HCT116 (cell line): ENCODE results near the gene FMN2. TPM values are rescaled to one million over a fixed set of nuclear protein-coding genes. Genes with fewer than 3 reads are reported as not detected.

Source experiments
- ATAC-seq: fragments of 200-7000 bp; cut with Tn5 transposase; 2 replicates; pipeline ENCODE4 v1.9.1; 2020; ENCODE audit warnings: mild to moderate bottlenecking, moderate library complexity
- BruUV-seq: library from RNA; stranded (reverse); fragments of 400-500 nt; replicated peaks from 2 replicates; lab custom pipeline; 2021; lab: Mats Ljungman, UMichigan
- CTCF ChIA-PET: fragments of 300-600 bp; sonication (Branson Sonifier 250); formaldehyde crosslinking; loops from one replicate; lab custom pipeline; 2021; ENCODE audit warnings: antibody characterized with exemption; lab: Charles Lee
- POLR2A ChIA-PET: fragments of 300-600, 350-600 bp; sonication (Branson Sonifier 250); formaldehyde crosslinking; loops from one replicate; lab custom pipeline; 2021; ENCODE audit warnings: antibody characterized with exemption; lab: Charles Lee
- RAD21 ChIA-PET, 2 experiments: fragments of 300-600 bp; sonication (Branson Sonifier 250); formaldehyde crosslinking; loops; one replicate each; lab custom pipeline; 2023; ENCODE audit warnings: low total read pairs in 2 of 2; ENCODE audit not compliant: uncharacterized antibody in 2 of 2, unreplicated experiment in 2 of 2, low non-redundant PET in 1 of 2; lab: Charles Lee
- DNase-seq: peaks from one replicate; pipeline ENCODE4 v3.0.0-alpha.2; 2010; ENCODE audit warnings: low read depth, low spot score
- H2AFZ ChIP-seq: fragments of 200-600 bp; shearing (Covaris generic), sonication (generic); 2 replicates; pipeline ENCODE4 v1.6.1; 2017; ENCODE audit warnings: low read depth, mixed run types, mixed read lengths, antibody characterized with exemption, low read length; ENCODE audit not compliant: poor library complexity, severe bottlenecking
- H3K27ac ChIP-seq: 2 replicates; pipeline ENCODE4 v1.5.1; 2012; ENCODE audit warnings: low read depth, low read length
- H3K27me3 ChIP-seq: fragments of 200-600 bp; sonication (generic); 2 replicates; pipeline ENCODE4 v1.6.1; 2016; ENCODE audit warnings: mixed run types, low read length, mixed read lengths; ENCODE audit not compliant: insufficient read depth
- H3K36me3 ChIP-seq, 2 experiments: fragments of 200-500 bp in 1 of 2; fragments of 200-600 bp in 1 of 2; sonication (Bioruptor generic) in 1 of 2; sonication (generic) in 1 of 2; 2 replicates each; pipeline versions ENCODE4 v1.5.1 to v1.6.1; 2014 to 2016; ENCODE audit warnings: low read length in 2 of 2, inconsistent platforms in 1 of 2, mixed read lengths in 1 of 2, mixed run types in 1 of 2; ENCODE audit not compliant: insufficient read depth in 2 of 2, control insufficient read depth in 1 of 2
- H3K4me1 ChIP-seq, 2 experiments: fragments of 200-600 bp in 1 of 2; sonication (generic) in 1 of 2; 2 replicates each; pipeline versions ENCODE4 v1.5.1 to v1.6.1; 2012 to 2017; ENCODE audit warnings: low read length in 2 of 2, inconsistent platforms in 1 of 2, mild to moderate bottlenecking in 1 of 2, mixed read lengths in 1 of 2, mixed run types in 1 of 2, moderate library complexity in 1 of 2; ENCODE audit not compliant: insufficient read depth in 2 of 2, control insufficient read depth in 1 of 2
- H3K4me2 ChIP-seq: fragments of 200-600 bp; sonication (generic); 2 replicates; pipeline ENCODE4 v1.6.1; 2017; ENCODE audit warnings: mixed run types, low read length, mixed read lengths
- H3K4me3 ChIP-seq, 2 experiments: fragments of 200-600 bp in 1 of 2; sonication (generic) in 1 of 2; replicated peaks in 1 of 2; 2 replicates each; pipeline ENCODE4 v1.5.1; 2011 to 2016; ENCODE audit warnings: low read length in 2 of 2, control low read depth in 1 of 2, low read depth in 1 of 2, mild to moderate bottlenecking in 1 of 2, mixed read lengths in 1 of 2, mixed run types in 1 of 2
- H3K79me2 ChIP-seq: fragments of 200-600 bp; sonication (generic); 2 replicates; pipeline ENCODE4 v1.6.1; 2017; ENCODE audit warnings: mild to moderate bottlenecking, mixed run types, low read length, moderate library complexity, mixed read lengths; ENCODE audit not compliant: insufficient read depth
- H3K9ac ChIP-seq: fragments of 200-600 bp; sonication (generic); 2 replicates; pipeline ENCODE4 v1.6.1; 2016; ENCODE audit warnings: low read length, mixed read lengths
- H3K9me2 ChIP-seq: fragments of 200-600 bp; sonication (generic), shearing (Covaris generic); 2 replicates; pipeline ENCODE4 v1.6.1; 2017; ENCODE audit warnings: mixed run types, mild to moderate bottlenecking, moderate library complexity; ENCODE audit not compliant: insufficient read depth
- H3K9me3 ChIP-seq, 2 experiments: fragments of 200-500 bp in 1 of 2; fragments of 200-600 bp in 1 of 2; sonication (Bioruptor generic) in 1 of 2; sonication (generic) in 1 of 2; 2 replicates each; pipeline ENCODE4 v1.6.1; 2014 to 2017; ENCODE audit warnings: low read length in 2 of 2, mixed read lengths in 2 of 2, inconsistent platforms in 1 of 2, low read depth in 1 of 2, mild to moderate bottlenecking in 1 of 2, mixed run types in 1 of 2, moderate library complexity in 1 of 2; ENCODE audit not compliant: control insufficient read depth in 1 of 2, insufficient read depth in 1 of 2
- H4K20me1 ChIP-seq: fragments of 200-600 bp; sonication (generic), shearing (Covaris generic); 2 replicates; pipeline ENCODE4 v1.6.1; 2017; ENCODE audit warnings: mixed run types, mild to moderate bottlenecking, moderate library complexity; ENCODE audit not compliant: insufficient read depth
- EGR1 ChIP-seq: IDR thresholded peaks from 2 replicates; pipeline ENCODE4 v1.6.1; 2012; ENCODE audit warnings: low read depth
- ELF1 ChIP-seq: IDR thresholded peaks from 2 replicates; pipeline ENCODE4 v1.6.1; 2012; ENCODE audit warnings: low read depth, borderline replicate concordance
- EZH2 ChIP-seq: fragments of 200-600 bp; sonication (generic); IDR thresholded peaks from 2 replicates; pipeline ENCODE4 v1.6.1; 2017; ENCODE audit warnings: antibody characterized with exemption, mixed run types
- EZH2phosphoT487 ChIP-seq: fragments of 200-600 bp; IDR thresholded peaks from 2 replicates; pipeline ENCODE4 v1.6.1; 2018; ENCODE audit warnings: antibody characterized with exemption, borderline replicate concordance
- JUND ChIP-seq: IDR thresholded peaks from 2 replicates; pipeline ENCODE4 v1.6.1; 2012
- POLR2A ChIP-seq: IDR thresholded peaks from 2 replicates; pipeline ENCODE4 v1.7.0; 2011; ENCODE audit warnings: borderline replicate concordance; ENCODE audit not compliant: insufficient read depth, insufficient read length; ENCODE audit errors: extremely low read depth
- POLR2AphosphoS5 ChIP-seq: IDR thresholded peaks from 2 replicates; pipeline ENCODE4 v1.6.1; 2011; ENCODE audit warnings: mild to moderate bottlenecking, low read depth, low read length, moderate library complexity
- RAD21 ChIP-seq: IDR thresholded peaks from 2 replicates; pipeline ENCODE4 v1.6.1; 2012; ENCODE audit warnings: low read depth, mild to moderate bottlenecking
- SIN3A ChIP-seq: IDR thresholded peaks from 2 replicates; pipeline ENCODE4 v1.6.1; 2012; ENCODE audit warnings: low read depth
- SP1 ChIP-seq: IDR thresholded peaks from 2 replicates; pipeline ENCODE4 v1.6.1; 2012; ENCODE audit warnings: low read depth
- SRF ChIP-seq: IDR thresholded peaks from 2 replicates; pipeline ENCODE4 v1.6.1; 2012; ENCODE audit warnings: low read depth
- YY1 ChIP-seq: IDR thresholded peaks from 2 replicates; pipeline ENCODE4 v1.6.1; 2011; ENCODE audit warnings: low read length, low read depth, moderate library complexity, mild to moderate bottlenecking; ENCODE audit not compliant: insufficient replicate concordance; ENCODE audit errors: extremely low read depth
- intact Hi-C: fragments of 100-400 bp; cut with micrococcal nuclease; formaldehyde crosslinking; loops from 2 replicates; pipeline ENCODE4 v1.10.0; 2022
- total RNA-seq: library from RNA; stranded (reverse); gene quantifications from one replicate; pipeline ENCODE4 v1.2.1, GENCODE V29; 2021; ENCODE audit not compliant: unreplicated experiment
- TF ChIP-seq, protein P1 (sequence below): IDR thresholded peaks from 2 replicates; pipeline ENCODE4 v1.6.1; 2012
- TF ChIP-seq, protein P2 (sequence below): IDR thresholded peaks from 2 replicates; pipeline ENCODE4 v1.6.1; 2011; ENCODE audit warnings: mild to moderate bottlenecking, low read length, moderate library complexity; ENCODE audit not compliant: insufficient replicate concordance; ENCODE audit errors: extremely low read depth
- TF ChIP-seq, protein P3 (sequence below): IDR thresholded peaks from 2 replicates; pipeline ENCODE4 v1.6.1; 2012; ENCODE audit warnings: low read depth
- TF ChIP-seq, protein P4 (sequence below), 3 experiments: fragments of 200-600 bp in 1 of 3; sonication (generic) in 1 of 3; IDR thresholded peaks in 2 of 3; conservative IDR thresholded peaks in 1 of 3; 2 replicates each; pipeline ENCODE4 v1.5.1; 2012 to 2017; ENCODE audit warnings: low read depth in 2 of 3, low read length in 2 of 3, antibody characterized with exemption in 1 of 3, borderline replicate concordance in 1 of 3, control low read depth in 1 of 3, mild to moderate bottlenecking in 1 of 3, mixed read lengths in 1 of 3, mixed run types in 1 of 3, moderate library complexity in 1 of 3; ENCODE audit not compliant: insufficient read depth in 1 of 3

Gene FMN2
- total RNA-seq, 1 experiment from 2014 or later, result not detected

DNA sequence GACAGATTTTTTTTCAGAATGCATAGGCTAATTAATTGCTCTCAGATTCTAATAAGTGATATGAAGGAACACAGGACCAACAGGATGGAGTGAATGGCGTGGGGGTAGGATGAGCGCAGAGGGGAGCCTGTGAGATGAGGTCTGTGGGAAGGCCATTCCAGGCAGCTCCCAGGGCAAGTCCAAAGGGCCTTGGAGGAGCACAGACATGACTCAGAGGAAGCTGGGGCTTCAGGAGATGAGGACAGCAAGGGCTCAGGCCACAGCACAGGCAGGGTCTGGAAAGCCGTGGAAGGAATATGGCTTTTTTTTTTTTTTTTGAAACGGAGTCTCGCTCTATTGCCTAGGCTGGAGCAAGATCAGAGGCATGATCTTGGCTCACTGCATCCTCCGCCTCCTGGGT, 35.1 kb downstream of the FMN2 start (continued):
- TF ChIP-seq YY1, result no peak
- no peak for TF ChIP-seq POLR2AphosphoS5
- TF ChIP-seq, protein P1, sequence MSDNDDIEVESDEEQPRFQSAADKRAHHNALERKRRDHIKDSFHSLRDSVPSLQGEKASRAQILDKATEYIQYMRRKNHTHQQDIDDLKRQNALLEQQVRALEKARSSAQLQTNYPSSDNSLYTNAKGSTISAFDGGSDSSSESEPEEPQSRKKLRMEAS, result no peak
- TF ChIP-seq RAD21, result no peak
- no peak for TF ChIP-seq JUND
- no peak for TF ChIP-seq SP1
- TF ChIP-seq, protein P2, sequence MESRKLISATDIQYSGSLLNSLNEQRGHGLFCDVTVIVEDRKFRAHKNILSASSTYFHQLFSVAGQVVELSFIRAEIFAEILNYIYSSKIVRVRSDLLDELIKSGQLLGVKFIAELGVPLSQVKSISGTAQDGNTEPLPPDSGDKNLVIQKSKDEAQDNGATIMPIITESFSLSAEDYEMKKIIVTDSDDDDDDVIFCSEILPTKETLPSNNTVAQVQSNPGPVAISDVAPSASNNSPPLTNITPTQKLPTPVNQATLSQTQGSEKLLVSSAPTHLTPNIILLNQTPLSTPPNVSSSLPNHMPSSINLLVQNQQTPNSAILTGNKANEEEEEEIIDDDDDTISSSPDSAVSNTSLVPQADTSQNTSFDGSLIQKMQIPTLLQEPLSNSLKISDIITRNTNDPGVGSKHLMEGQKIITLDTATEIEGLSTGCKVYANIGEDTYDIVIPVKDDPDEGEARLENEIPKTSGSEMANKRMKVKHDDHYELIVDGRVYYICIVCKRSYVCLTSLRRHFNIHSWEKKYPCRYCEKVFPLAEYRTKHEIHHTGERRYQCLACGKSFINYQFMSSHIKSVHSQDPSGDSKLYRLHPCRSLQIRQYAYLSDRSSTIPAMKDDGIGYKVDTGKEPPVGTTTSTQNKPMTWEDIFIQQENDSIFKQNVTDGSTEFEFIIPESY, result no peak

GRCh38 chr1:240128366-240128765, 36.7 kb downstream of the FMN2 start:
- Histone ChIP-seq H3K4me2 (no peak overlapping the region), H3K79me2 (no peaks in the 10 kb centered on the region), H3K9me2 (no peaks in the 10 kb centered on the region), H3K9me3 (peaks cover 3 to 12% of the 10 kb centered on the region in 2 experiments; a peak in 2 of 4 replicates), H3K4me1 (no peaks in the 10 kb centered on the region), H3K9ac (no peak overlapping the region), H3K27me3 (no peaks in the 10 kb centered on the region), H2AFZ (no peak overlapping the region), H3K27ac (no peak overlapping the region), H3K4me3 (no peak overlapping the region), H3K36me3 (no peaks in the 10 kb centered on the region), H4K20me1 (no peaks in the 10 kb centered on the region)
- ChIA-PET CTCF (no interaction called here), RAD21 (no interaction called here), POLR2A (no interaction called here)
- DNase-seq, result no peak
- BruUV-seq, result no TSS peak
- ATAC-seq, result no peak
- intact Hi-C loops, result no loop called here
- TF ChIP-seq EZH2phosphoT487 (no peak), RAD21 (no peak), EGR1 (no peak), SIN3A (no peak), ELF1 (no peak), EZH2 (no peak), POLR2A (no peak), SRF (no peak)
- TF ChIP-seq, protein P3, sequence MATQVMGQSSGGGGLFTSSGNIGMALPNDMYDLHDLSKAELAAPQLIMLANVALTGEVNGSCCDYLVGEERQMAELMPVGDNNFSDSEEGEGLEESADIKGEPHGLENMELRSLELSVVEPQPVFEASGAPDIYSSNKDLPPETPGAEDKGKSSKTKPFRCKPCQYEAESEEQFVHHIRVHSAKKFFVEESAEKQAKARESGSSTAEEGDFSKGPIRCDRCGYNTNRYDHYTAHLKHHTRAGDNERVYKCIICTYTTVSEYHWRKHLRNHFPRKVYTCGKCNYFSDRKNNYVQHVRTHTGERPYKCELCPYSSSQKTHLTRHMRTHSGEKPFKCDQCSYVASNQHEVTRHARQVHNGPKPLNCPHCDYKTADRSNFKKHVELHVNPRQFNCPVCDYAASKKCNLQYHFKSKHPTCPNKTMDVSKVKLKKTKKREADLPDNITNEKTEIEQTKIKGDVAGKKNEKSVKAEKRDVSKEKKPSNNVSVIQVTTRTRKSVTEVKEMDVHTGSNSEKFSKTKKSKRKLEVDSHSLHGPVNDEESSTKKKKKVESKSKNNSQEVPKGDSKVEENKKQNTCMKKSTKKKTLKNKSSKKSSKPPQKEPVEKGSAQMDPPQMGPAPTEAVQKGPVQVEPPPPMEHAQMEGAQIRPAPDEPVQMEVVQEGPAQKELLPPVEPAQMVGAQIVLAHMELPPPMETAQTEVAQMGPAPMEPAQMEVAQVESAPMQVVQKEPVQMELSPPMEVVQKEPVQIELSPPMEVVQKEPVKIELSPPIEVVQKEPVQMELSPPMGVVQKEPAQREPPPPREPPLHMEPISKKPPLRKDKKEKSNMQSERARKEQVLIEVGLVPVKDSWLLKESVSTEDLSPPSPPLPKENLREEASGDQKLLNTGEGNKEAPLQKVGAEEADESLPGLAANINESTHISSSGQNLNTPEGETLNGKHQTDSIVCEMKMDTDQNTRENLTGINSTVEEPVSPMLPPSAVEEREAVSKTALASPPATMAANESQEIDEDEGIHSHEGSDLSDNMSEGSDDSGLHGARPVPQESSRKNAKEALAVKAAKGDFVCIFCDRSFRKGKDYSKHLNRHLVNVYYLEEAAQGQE, result no peak
- TF ChIP-seq, protein P2, result no peak
- TF ChIP-seq, protein P4, sequence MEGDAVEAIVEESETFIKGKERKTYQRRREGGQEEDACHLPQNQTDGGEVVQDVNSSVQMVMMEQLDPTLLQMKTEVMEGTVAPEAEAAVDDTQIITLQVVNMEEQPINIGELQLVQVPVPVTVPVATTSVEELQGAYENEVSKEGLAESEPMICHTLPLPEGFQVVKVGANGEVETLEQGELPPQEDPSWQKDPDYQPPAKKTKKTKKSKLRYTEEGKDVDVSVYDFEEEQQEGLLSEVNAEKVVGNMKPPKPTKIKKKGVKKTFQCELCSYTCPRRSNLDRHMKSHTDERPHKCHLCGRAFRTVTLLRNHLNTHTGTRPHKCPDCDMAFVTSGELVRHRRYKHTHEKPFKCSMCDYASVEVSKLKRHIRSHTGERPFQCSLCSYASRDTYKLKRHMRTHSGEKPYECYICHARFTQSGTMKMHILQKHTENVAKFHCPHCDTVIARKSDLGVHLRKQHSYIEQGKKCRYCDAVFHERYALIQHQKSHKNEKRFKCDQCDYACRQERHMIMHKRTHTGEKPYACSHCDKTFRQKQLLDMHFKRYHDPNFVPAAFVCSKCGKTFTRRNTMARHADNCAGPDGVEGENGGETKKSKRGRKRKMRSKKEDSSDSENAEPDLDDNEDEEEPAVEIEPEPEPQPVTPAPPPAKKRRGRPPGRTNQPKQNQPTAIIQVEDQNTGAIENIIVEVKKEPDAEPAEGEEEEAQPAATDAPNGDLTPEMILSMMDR (IDR thresholded peaks at IDR 0.05 in 2 of 3, conservative IDR thresholded peaks at IDR 0.05 in 1 of 3; ENCODE audit: borderline replicate concordance in 1 of 3, insufficient read depth in 1 of 3, low read depth in 2 of 3, low read length in 2 of 3), result no peak
